IMR-90 (cell line): ENCODE measurements around the gene CDH9. TPM values are rescaled to one million over a fixed set of nuclear protein-coding genes. Genes with fewer than 3 reads are reported as not detected.

ENCODE experiments used
- ATAC-seq: fragments of 200-7000 bp; cut with Tn5 transposase; 2 replicates; pipeline ENCODE4 v1.9.1; 2020; ENCODE audit warnings: low read depth, mild to moderate bottlenecking, moderate library complexity
- BruUV-seq: library from RNA; stranded (reverse); fragments of 400-500 nt; replicated peaks from 2 replicates; lab custom pipeline; 2021; lab: Mats Ljungman, UMichigan
- CTCF ChIA-PET: fragments of 300-600 bp; formaldehyde crosslinking; extraction: SDS; loops from one replicate; lab custom pipeline; 2021; ENCODE audit warnings: antibody characterized with exemption; lab: Yijun Ruan, JAX
- POLR2A ChIA-PET: fragments of 300-600 bp; sonication (Branson Sonifier 250); formaldehyde crosslinking; loops from one replicate; lab custom pipeline; 2022; ENCODE audit warnings: antibody characterized with exemption; ENCODE audit not compliant: unreplicated experiment; lab: Charles Lee
- DNase-seq: peaks from one replicate; pipeline ENCODE4 v3.0.0; 2013
- H2AFZ ChIP-seq: replicated peaks from 2 replicates; pipeline ENCODE3; 2013; ENCODE audit warnings: low read length, mild to moderate bottlenecking; ENCODE audit not compliant: poor library complexity
- H2AK5ac ChIP-seq: 2 replicates; pipeline ENCODE4 v1.6.1; 2013; ENCODE audit warnings: low read depth, low read length, inconsistent platforms
- H2AK9ac ChIP-seq: replicated peaks from 2 replicates; pipeline ENCODE3; 2013; ENCODE audit warnings: mild to moderate bottlenecking, low read depth, low read length, moderate library complexity; ENCODE audit not compliant: poor library complexity
- H2BK120ac ChIP-seq: 2 replicates; pipeline ENCODE4 v1.6.1; 2013; ENCODE audit warnings: low read depth, low read length, inconsistent platforms
- H2BK15ac ChIP-seq: 3 replicates; pipeline ENCODE4 v1.6.1; 2013; ENCODE audit warnings: low read depth, low read length, inconsistent platforms
- H2BK20ac ChIP-seq: 2 replicates; pipeline ENCODE4 v1.6.1; 2013; ENCODE audit warnings: low read depth, mild to moderate bottlenecking, inconsistent platforms, low read length, moderate library complexity
- H2BK5ac ChIP-seq: 2 replicates; pipeline ENCODE4 v1.6.1; 2013; ENCODE audit warnings: mild to moderate bottlenecking, low read depth, low read length, inconsistent platforms; ENCODE audit not compliant: poor library complexity, severe bottlenecking
- H3K14ac ChIP-seq: replicated peaks from 2 replicates; pipeline ENCODE4 v1.6.1; 2013; ENCODE audit warnings: low read depth, low read length, inconsistent platforms
- H3K18ac ChIP-seq: 2 replicates; pipeline ENCODE4 v1.6.1; 2013; ENCODE audit warnings: low read depth, low read length, control low read depth
- H3K23ac ChIP-seq: 2 replicates; pipeline ENCODE4 v1.6.1; 2013; ENCODE audit warnings: low read depth, low read length, inconsistent platforms
- H3K27ac ChIP-seq: 2 replicates; pipeline ENCODE4 v1.5.1; 2013; ENCODE audit warnings: mild to moderate bottlenecking, control low read depth, low read length; ENCODE audit not compliant: insufficient read depth
- H3K27me3 ChIP-seq: 2 replicates; pipeline ENCODE4 v1.6.1; 2013; ENCODE audit warnings: low read length; ENCODE audit not compliant: control insufficient read depth, insufficient read depth
- H3K36me3 ChIP-seq: 2 replicates; pipeline ENCODE4 v1.6.1; 2013; ENCODE audit warnings: low read length, mixed read lengths; ENCODE audit not compliant: control insufficient read depth, insufficient read depth
- H3K4ac ChIP-seq: 2 replicates; pipeline ENCODE4 v1.6.1; 2013; ENCODE audit warnings: low read depth, low read length, inconsistent platforms
- H3K4me1 ChIP-seq: 2 replicates; pipeline ENCODE4 v1.6.1; 2013; ENCODE audit warnings: low read length, mixed read lengths; ENCODE audit not compliant: control insufficient read depth, insufficient read depth
- H3K4me2 ChIP-seq: 2 replicates; pipeline ENCODE4 v1.6.1; 2013; ENCODE audit warnings: low read depth, mild to moderate bottlenecking, control low read depth, low read length, moderate library complexity
- H3K4me3 ChIP-seq: 2 replicates; pipeline ENCODE4 v1.5.1; 2013; ENCODE audit warnings: low read depth, mild to moderate bottlenecking, control low read depth, low read length, moderate library complexity; ENCODE audit not compliant: insufficient read depth
- H3K56ac ChIP-seq: 2 replicates; pipeline ENCODE4 v1.6.1; 2013; ENCODE audit warnings: low read length, inconsistent platforms; ENCODE audit not compliant: insufficient read depth; ENCODE audit errors: extremely low read depth
- H3K79me1 ChIP-seq, 2 experiments: 2 replicates each; pipeline ENCODE4 v1.6.1; 2013; ENCODE audit warnings: low read length in 2 of 2, inconsistent platforms in 1 of 2, low read depth in 1 of 2
- H3K9ac ChIP-seq: 2 replicates; pipeline ENCODE4 v1.6.1; 2013; ENCODE audit warnings: low read depth, low read length, control low read depth
- H3K9me1 ChIP-seq: 2 replicates; pipeline ENCODE4 v1.6.1; 2013; ENCODE audit warnings: low read length, inconsistent platforms; ENCODE audit not compliant: insufficient read depth
- H3K9me3 ChIP-seq: 2 replicates; pipeline ENCODE4 v1.6.1; 2013; ENCODE audit warnings: low read length; ENCODE audit not compliant: control insufficient read depth, insufficient read depth
- H4K20me1 ChIP-seq: 2 replicates; pipeline ENCODE4 v1.6.1; 2013; ENCODE audit warnings: low read length, inconsistent platforms; ENCODE audit not compliant: insufficient read depth
- H4K5ac ChIP-seq: 2 replicates; pipeline ENCODE4 v1.6.1; 2013; ENCODE audit warnings: mild to moderate bottlenecking, low read depth, low read length, control low read depth
- H4K8ac ChIP-seq, 2 experiments: 2 replicates each; pipeline ENCODE4 v1.6.1; 2013; ENCODE audit warnings: low read depth in 2 of 2, low read length in 2 of 2, control low read depth in 1 of 2, inconsistent platforms in 1 of 2
- H4K91ac ChIP-seq: 2 replicates; pipeline ENCODE4 v1.6.1; 2013; ENCODE audit warnings: low read depth, low read length, inconsistent platforms; ENCODE audit not compliant: insufficient read depth
- CHD1 ChIP-seq: IDR thresholded peaks from 2 replicates; pipeline ENCODE4 v1.6.1; 2012; ENCODE audit warnings: low read depth, low read length, improper control_type of control experiment
- MAFK ChIP-seq: IDR thresholded peaks from 2 replicates; pipeline ENCODE4 v1.6.1; 2012; ENCODE audit warnings: low read depth, low read length, improper control_type of control experiment
- NFE2L2 ChIP-seq: fragments of 150-350 bp; IDR thresholded peaks from 2 replicates; pipeline ENCODE4 v1.6.1; 2016; ENCODE audit warnings: low read depth, mild to moderate bottlenecking, low read length
- WGBS, 2 experiments: methylation state at CpG; one replicate each; pipeline versions ENCODE4 v1.1.5 to v1.1.7; 2013; ENCODE audit warnings: missing lambda C conversion rate in 2 of 2; ENCODE audit not compliant: insufficient read length in 1 of 2; ENCODE audit errors: extremely low coverage in 2 of 2; 5-methylcytosine and 5-hydroxymethylcytosine counted together
- dilution Hi-C: fragments of 300-500 bp; cut with HindIII; formaldehyde crosslinking; loops from one replicate; pipeline ENCODE4 v1.14.3; 2018; ENCODE audit warnings: low sequenced_read_pairs; ENCODE audit not compliant: unreplicated experiment
- in situ Hi-C: fragments of 300-500 bp; cut with MboI; formaldehyde crosslinking; loops from 3 replicates; pipeline ENCODE4 v1.14.3; 2019; ENCODE audit warnings: low sequenced_read_pairs, inconsistent platforms, mixed read lengths
- intact Hi-C: fragments of 100-400 bp; cut with micrococcal nuclease; formaldehyde crosslinking; loops from 2 replicates; pipeline ENCODE4 v1.10.0; 2022
- polyA plus RNA-seq, 3 experiments: library from polyadenylated mRNA; depleted of rRNA; stranded (reverse); fragments of >200 nt; gene quantifications; 2 replicates each; pipeline ENCODE4 v1.2.3, GENCODE V29; 2012; ENCODE audit warnings: low replicate concordance in 1 of 3
- total RNA-seq: library from RNA; depleted of rRNA; stranded (reverse); fragments of >200 nt; gene quantifications from 2 replicates; pipeline ENCODE4 v1.2.3, GENCODE V29; 2012

CDH9 gene
- total and polyA plus RNA-seq, 2 of the 4 experiments (the other 2 are of a cell fraction), result not detected

DNA sequence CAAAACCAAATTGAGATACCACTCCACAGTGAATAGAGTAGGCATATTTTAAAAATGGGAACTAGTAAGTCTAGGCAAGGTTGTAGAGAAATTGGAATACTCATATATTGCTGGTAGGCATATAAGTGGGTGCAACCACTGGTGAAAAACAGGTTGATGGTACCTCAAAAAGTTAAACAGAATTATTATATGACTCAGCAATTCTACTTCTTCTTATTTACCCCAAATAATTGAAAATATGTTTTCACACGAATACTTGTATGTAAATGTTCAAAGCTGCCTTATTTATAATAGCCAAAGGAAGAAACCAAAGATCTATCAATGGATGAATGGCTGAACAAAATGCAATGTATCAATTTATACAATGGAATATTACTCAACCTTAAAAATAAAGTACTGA is 79.1 kb downstream of the CDH9 start:
- Histone ChIP-seq H2AK9ac (no peak overlapping the region), H3K4me1 (no peaks in the 10 kb centered on the region), H3K9me3 (no peaks in the 10 kb centered on the region), H3K79me1 (no peaks in the 10 kb centered on the region), H4K5ac (no peak overlapping the region), H2BK20ac (no peak overlapping the region), H3K23ac (no peak overlapping the region), H4K91ac (no peak overlapping the region), H2BK15ac (no peak overlapping the region), H3K36me3 (no peaks in the 10 kb centered on the region), H3K4me3 (no peak overlapping the region), H4K20me1 (no peaks in the 10 kb centered on the region), H3K4ac (no peak overlapping the region), H3K9ac (no peak overlapping the region), H3K4me2 (no peak overlapping the region), H3K18ac (no peak overlapping the region), H3K9me1 (no peaks in the 10 kb centered on the region), H2AFZ (no peak overlapping the region), H3K56ac (no peak overlapping the region), H2BK120ac (no peak overlapping the region), H3K27me3 (no peaks in the 10 kb centered on the region), H3K27ac (no peak overlapping the region), H2BK5ac (no peak overlapping the region), H2AK5ac (no peak overlapping the region), H4K8ac (no peak overlapping the region), H3K14ac (no peak overlapping the region)
- CTCF ChIA-PET, result no interaction called here
- POLR2A ChIA-PET, result no interaction called here
- peak; percentile 70 for TF ChIP-seq MAFK
- no peak for TF ChIP-seq CHD1
- TF ChIP-seq NFE2L2, result peak; percentile 73
- BruUV-seq, result no TSS peak
- in situ Hi-C loops (no loop called here), dilution Hi-C loops (no loop called here), intact Hi-C loops (no loop called here)
- WGBS, 2 experiments, result no CpG with 5 or more reads among the region's 1 CpG
- no peak for ATAC-seq
- no peak for DNase-seq
